Neuron (in vitro differentiated cells): ENCODE data around the gene HUS1.
A peak's percentile ranks its signal among the peaks of the same experiment; 100 is the strongest.
"Not testable (repeated sequence)": the region's sequence is repeated elsewhere in the genome, so short reads cannot be mapped to it uniquely, and the experiment has no call there.

Experiments used
- H2AFZ ChIP-seq: one replicate; pipeline ENCODE4 v1.6.1; 2013; ENCODE audit warnings: low read depth, mild to moderate bottlenecking, inconsistent platforms, low read length, moderate library complexity
- H3K27me3 ChIP-seq: one replicate; pipeline ENCODE4 v1.6.1; 2013; ENCODE audit warnings: low read length; ENCODE audit not compliant: insufficient read depth
- H3K36me3 ChIP-seq: one replicate; pipeline ENCODE4 v1.6.1; 2013; ENCODE audit warnings: low read length; ENCODE audit not compliant: insufficient read depth
- H3K4me1 ChIP-seq: one replicate; pipeline ENCODE4 v1.6.1; 2013; ENCODE audit warnings: low read length; ENCODE audit not compliant: insufficient read depth
- H3K4me3 ChIP-seq: 2 replicates; pipeline ENCODE4 v1.5.1; 2013; ENCODE audit warnings: mild to moderate bottlenecking, low read length, moderate library complexity
- H3K9me3 ChIP-seq: one replicate; pipeline ENCODE4 v1.6.1; 2013; ENCODE audit warnings: low read length

HUS1 gene

GRCh38 chr7:47979145-47979831, at the start of gene HUS1:
HUS1 (minus strand) TSS chr7:47979615; CDS start chr7:47979519, 96 bp downstream.
- no peaks in the 10 kb centered on the region for H3K9me3 ChIP-seq
- H3K36me3 ChIP-seq = peaks cover 30% of the 10 kb centered on the region
- peaks cover 7% of the 10 kb centered on the region for H3K4me1 ChIP-seq
- H2AFZ ChIP-seq = peak within 1 kb of the TSS; percentile 33
- peak within 1 kb of the TSS; percentile 63 for H3K4me3 ChIP-seq
- H3K27me3 ChIP-seq = no peaks in the 10 kb centered on the region

DNA sequence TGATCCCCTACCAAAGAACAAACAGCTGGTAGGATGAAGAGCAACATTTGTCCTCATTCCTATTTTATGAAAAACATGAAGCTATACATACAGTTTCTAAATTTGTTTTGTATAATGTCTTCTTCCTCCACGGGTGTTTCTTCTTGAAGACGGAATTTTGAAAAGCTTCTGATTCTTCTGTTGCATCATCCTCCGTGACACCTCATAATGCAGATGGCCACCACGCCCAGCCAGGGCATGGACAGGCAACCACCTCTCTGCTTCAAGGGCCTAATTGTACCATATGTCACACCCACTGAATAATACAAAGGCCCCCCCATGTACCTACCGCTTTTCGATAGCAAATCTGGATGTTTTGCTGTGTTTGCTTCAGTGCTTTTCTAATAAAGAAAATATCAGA, 49.5 kb upstream of the HUS1 start, which contains the start of gene SUN3:
Gene SUN3, minus strand, starts transcription at position 170 of the 400 bp plus-strand sequence. Its CDS starts 169 bp downstream, at position 1.
- Histone ChIP-seq H3K27me3 (peaks cover 12% of the 10 kb centered on the region), H3K36me3 (no peaks in the 10 kb centered on the region), H3K4me3 (no peak within 1 kb of the TSS), H3K4me1 (no peaks in the 10 kb centered on the region), H3K9me3 (no peaks in the 10 kb centered on the region), H2AFZ (no peak within 1 kb of the TSS)

DNA sequence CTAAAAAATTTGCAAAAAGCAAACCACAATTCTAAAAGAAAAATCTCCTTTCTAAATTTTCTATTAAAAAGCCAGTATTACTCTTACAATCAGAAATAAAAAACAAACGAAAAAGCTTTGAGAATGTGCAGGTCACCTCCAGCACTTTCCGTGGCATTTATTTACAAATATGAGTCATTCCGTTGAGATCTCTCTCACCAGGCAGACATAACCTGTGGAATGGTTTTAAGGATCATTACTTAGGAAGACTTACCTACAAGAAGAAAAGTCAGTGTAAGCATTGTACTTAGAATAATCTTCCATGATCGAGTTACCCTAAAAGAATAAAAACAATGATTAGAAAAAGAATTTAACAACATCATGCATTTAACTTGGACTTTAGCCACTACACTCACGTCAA, 46.2 kb upstream of the HUS1 start:
- Histone ChIP-seq H3K27me3 (peaks cover 10% of the 10 kb centered on the region), H3K9me3 (no peaks in the 10 kb centered on the region), H3K36me3 (no peaks in the 10 kb centered on the region), H2AFZ (no peak overlapping the region), H3K4me3 (no peak overlapping the region), H3K4me1 (no peaks in the 10 kb centered on the region)

DNA sequence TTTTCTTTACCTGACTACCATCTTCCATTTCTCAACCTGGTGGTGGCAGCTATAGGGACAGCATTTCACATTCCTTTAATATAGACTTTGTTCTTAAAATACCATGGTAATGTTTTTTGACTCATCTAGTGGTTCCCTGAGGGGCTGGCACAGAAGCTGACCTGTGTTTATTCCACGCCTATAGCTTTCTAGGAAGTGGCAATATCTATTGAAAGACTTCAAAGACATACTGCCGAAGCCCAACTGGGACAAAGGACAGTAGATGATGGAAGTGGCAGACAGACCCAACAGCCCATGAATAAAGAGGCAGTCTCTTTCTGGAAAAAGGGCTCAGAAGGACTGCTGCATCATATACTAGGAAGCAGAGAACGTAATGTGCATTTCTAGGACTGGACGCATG, 38.3 kb upstream of the HUS1 start:
- Histone ChIP-seq H3K27me3 (no peaks in the 10 kb centered on the region), H2AFZ (no peak overlapping the region), H3K36me3 (no peaks in the 10 kb centered on the region), H3K4me1 (no peaks in the 10 kb centered on the region), H3K9me3 (no peaks in the 10 kb centered on the region), H3K4me3 (no peak overlapping the region)

- Histone ChIP-seq H3K4me3 (no peak overlapping the region), H3K36me3 (no peaks in the 10 kb centered on the region), H3K4me1 (no peaks in the 10 kb centered on the region)
Observed at GRCh38 chr7:48016641-48017040, 37.2 kb upstream of the HUS1 start.

GRCh38 chr7:48011951-48012350, 32.5 kb upstream of the HUS1 start:
- Histone ChIP-seq H3K36me3 (no peaks in the 10 kb centered on the region), H3K4me1 (no peaks in the 10 kb centered on the region), H2AFZ (no peak overlapping the region), H3K4me3 (no peak overlapping the region), H3K9me3 (no peaks in the 10 kb centered on the region), H3K27me3 (no peaks in the 10 kb centered on the region)

More at GRCh38 chr7:48016641-48017040, 37.2 kb upstream of the HUS1 start:
- Histone ChIP-seq H3K27me3 (no peaks in the 10 kb centered on the region), H2AFZ (no peak overlapping the region), H3K9me3 (no peaks in the 10 kb centered on the region)

- no peaks in the 10 kb centered on the region for H3K36me3 ChIP-seq
- H3K27me3 ChIP-seq = no peaks in the 10 kb centered on the region
- H3K4me3 ChIP-seq = no peak overlapping the region
- no peak overlapping the region for H2AFZ ChIP-seq
- H3K9me3 ChIP-seq = no peaks in the 10 kb centered on the region
- H3K4me1 ChIP-seq = no peaks in the 10 kb centered on the region
Observed at GRCh38 chr7:48011323-48011722, 31.9 kb upstream of the HUS1 start.

DNA sequence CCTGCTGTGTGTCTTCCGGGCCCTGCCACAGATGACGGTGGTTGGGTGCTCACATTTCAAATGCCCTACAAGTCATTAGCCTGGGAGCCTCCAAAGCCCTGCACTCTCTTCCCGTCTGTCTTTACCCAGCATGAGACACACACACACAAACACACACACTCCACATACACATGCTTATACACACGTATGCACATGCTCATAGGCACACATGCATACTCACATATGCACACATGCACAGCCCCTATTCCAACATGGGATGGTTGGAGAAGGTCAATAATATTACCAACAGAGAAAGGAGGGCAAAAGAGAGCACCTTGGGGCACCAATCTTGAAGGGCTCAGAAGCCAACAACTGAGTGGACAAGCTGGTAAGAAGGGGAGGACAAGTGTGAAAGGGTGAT, 30.5 kb upstream of the HUS1 start:
- Histone ChIP-seq H3K27me3 (no peaks in the 10 kb centered on the region), H3K36me3 (no peaks in the 10 kb centered on the region), H2AFZ (no peak overlapping the region), H3K4me3 (no peak overlapping the region), H3K4me1 (no peaks in the 10 kb centered on the region), H3K9me3 (no peaks in the 10 kb centered on the region)

- Histone ChIP-seq H3K4me3 (no peak overlapping the region), H3K4me1 (no peaks in the 10 kb centered on the region), H3K9me3 (no peaks in the 10 kb centered on the region), H3K27me3 (no peaks in the 10 kb centered on the region), H3K36me3 (no peaks in the 10 kb centered on the region), H2AFZ (no peak overlapping the region)
Observed at GRCh38 chr7:48009257-48009656, 29.8 kb upstream of the HUS1 start.

- H3K9me3 ChIP-seq = no peaks in the 10 kb centered on the region
- H3K36me3 ChIP-seq = no peaks in the 10 kb centered on the region
- H3K4me1 ChIP-seq = no peaks in the 10 kb centered on the region
- no peaks in the 10 kb centered on the region for H3K27me3 ChIP-seq
- H2AFZ ChIP-seq = no peak overlapping the region
- H3K4me3 ChIP-seq = no peak overlapping the region
Observed at GRCh38 chr7:48006866-48007265, 27.5 kb upstream of the HUS1 start.

GRCh38 chr7:48004638-48005037, 25.2 kb upstream of the HUS1 start:
- Histone ChIP-seq H3K4me3 (no peak overlapping the region), H3K27me3 (no peaks in the 10 kb centered on the region), H3K4me1 (no peaks in the 10 kb centered on the region), H2AFZ (no peak overlapping the region), H3K36me3 (no peaks in the 10 kb centered on the region), H3K9me3 (no peaks in the 10 kb centered on the region)

GRCh38 chr7:48004032-48004431, 24.6 kb upstream of the HUS1 start:
- Histone ChIP-seq H3K27me3 (no peaks in the 10 kb centered on the region), H3K36me3 (no peaks in the 10 kb centered on the region), H2AFZ (no peak overlapping the region), H3K4me3 (no peak overlapping the region), H3K9me3 (no peaks in the 10 kb centered on the region), H3K4me1 (no peaks in the 10 kb centered on the region)

GRCh38 chr7:48000164-48000563, 20.7 kb upstream of the HUS1 start:
- H3K9me3 ChIP-seq, H3K4me1 ChIP-seq, H3K27me3 ChIP-seq, H3K4me3 ChIP-seq, H2AFZ ChIP-seq, H3K36me3 ChIP-seq: not testable (repeated sequence)

- Histone ChIP-seq H3K27me3 (no peaks in the 10 kb centered on the region), H2AFZ (no peak overlapping the region), H3K4me3 (no peak overlapping the region), H3K4me1 (no peaks in the 10 kb centered on the region), H3K9me3 (no peaks in the 10 kb centered on the region), H3K36me3 (no peaks in the 10 kb centered on the region)
Observed at GRCh38 chr7:47999413-47999812, 20.0 kb upstream of the HUS1 start.
